GM20000 (cell line): Measurements from ENCODE around the gene MRPS18A.

Source experiments
- DNase-seq: peaks from one replicate; pipeline ENCODE4 v3.0.0; 2012; ENCODE audit warnings: low spot score
- CTCF ChIP-seq: IDR thresholded peaks from 2 replicates; pipeline ENCODE4 v1.5.1; 2012; ENCODE audit warnings: mild to moderate bottlenecking, control low read depth; ENCODE audit errors: extremely low read depth, missing control alignments

MRPS18A gene

GRCh38 chr6:43730634-43731033 lies 43.0 kb upstream of the MRPS18A start:
- no peak for TF ChIP-seq CTCF
- DNase-seq: no peak

GRCh38 chr6:43729537-43729936 lies 41.9 kb upstream of the MRPS18A start:
- DNase-seq: no peak
- no peak for TF ChIP-seq CTCF

GRCh38 chr6:43728586-43728985 lies 41.0 kb upstream of the MRPS18A start:
- no peak for TF ChIP-seq CTCF
- no peak for DNase-seq

- DNase-seq: no peak
- no peak for TF ChIP-seq CTCF
These were observed 40.0 kb upstream of the MRPS18A start for GRCh38 chr6:43727634-43728033.

- DNase-seq: no peak
- no peak for TF ChIP-seq CTCF
These were observed 38.3 kb upstream of the MRPS18A start for GRCh38 chr6:43725643-43726580.

- DNase-seq: peak; percentile 75
These were observed 37.5 kb upstream of the MRPS18A start for GRCh38 chr6:43724914-43725642.

More at GRCh38 chr6:43724914-43725642, 37.5 kb upstream of the MRPS18A start:
- TF ChIP-seq CTCF: no peak
